ENCODE data around the gene ANXA9.

Gene ANXA9

DNA sequence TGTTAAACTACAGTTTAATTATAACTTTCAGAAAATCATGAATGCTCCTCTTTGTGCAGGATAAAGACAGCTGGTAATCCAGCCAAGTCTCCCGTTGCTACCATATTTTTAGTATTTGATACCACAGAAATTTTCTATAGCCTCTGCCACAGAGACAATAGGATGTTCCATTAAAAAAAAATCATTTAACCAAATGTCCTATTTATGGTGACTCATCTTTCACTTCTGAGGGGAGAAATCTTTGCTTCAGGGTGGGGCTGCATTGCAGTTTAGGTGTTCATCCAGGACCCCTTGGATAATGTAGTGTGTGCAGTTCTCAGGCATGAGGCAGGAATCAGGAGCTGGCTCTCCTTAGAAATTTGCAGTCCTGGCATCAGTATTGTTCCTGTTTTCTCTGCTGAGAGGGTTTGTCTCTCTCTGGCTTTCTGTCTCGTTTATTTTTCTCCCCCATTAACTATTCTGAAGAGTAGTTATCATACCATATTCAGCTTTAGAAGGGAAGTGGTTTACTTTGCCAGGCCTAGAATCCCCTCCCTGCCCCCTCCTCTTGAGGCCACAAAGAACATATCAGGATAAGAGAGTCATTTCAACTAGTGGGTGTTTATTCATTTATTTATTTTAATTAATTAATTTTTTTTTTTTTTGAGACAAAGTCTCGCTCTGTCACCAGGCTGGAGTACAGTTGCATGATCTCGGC lies 29.2 kb downstream of the ANXA9 start:
- H3K4me2 ChIP-seq (ENCODE audit: low read length) = no peak overlapping the region
- no peak overlapping the region for H3K9ac ChIP-seq (ENCODE audit: low read length)

DNA sequence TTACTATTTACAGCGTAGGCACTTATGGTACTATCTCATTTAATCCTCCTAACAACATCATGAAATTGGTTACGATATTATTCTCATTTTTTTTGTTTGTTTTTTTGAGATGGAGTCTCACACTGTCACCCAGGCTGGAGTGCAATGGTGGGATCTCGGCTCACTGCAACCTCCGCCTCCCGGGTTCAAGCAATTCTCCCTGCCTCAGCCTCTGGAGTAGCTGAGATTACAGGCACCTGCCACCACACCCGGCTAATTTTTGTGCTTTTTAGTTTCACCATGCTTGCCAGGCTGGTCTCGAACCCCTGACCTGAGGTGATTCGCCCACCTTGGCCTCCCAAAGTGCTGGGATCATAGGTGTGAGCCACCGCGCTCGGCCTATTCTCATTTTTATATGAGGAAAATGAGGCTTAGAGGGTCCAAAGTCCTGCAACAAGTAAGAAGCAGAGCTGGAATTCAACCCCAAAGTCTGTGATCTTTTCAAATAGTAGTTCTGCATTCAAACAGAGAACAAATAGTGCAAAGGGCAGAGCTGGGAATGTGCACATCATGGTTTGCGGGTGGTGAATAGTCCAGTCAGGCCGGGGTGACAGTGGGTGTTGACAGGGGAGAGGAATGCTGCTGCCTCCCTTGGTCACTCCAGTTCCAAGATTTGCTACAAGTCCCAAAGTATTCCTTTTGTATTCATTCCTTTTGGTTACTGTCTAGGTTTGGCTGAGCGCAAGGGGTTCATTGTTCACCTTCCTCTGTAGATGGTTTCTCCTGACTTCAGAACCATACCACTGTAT lies 30.8 kb downstream of the ANXA9 start:
- no peak overlapping the region for H2AFZ ChIP-seq (ENCODE audit: low read depth, low read length)
- no peaks in the 10 kb centered on the region for H3K36me3 ChIP-seq (replicated peaks; ENCODE audit: low read depth, low read length)
- peaks cover 14% of the 10 kb centered on the region; the same call in 1 of the 2 replicates for H3K79me2 ChIP-seq (ENCODE audit: low read length)
- H3K27ac ChIP-seq (ENCODE audit: low read length) = no peak overlapping the region
- peaks cover 12% of the 10 kb centered on the region for H3K4me1 ChIP-seq (ENCODE audit: low read length)
- no peak overlapping the region for H3K4me3 ChIP-seq (ENCODE audit: low read length)
- TF ChIP-seq, protein P1, sequence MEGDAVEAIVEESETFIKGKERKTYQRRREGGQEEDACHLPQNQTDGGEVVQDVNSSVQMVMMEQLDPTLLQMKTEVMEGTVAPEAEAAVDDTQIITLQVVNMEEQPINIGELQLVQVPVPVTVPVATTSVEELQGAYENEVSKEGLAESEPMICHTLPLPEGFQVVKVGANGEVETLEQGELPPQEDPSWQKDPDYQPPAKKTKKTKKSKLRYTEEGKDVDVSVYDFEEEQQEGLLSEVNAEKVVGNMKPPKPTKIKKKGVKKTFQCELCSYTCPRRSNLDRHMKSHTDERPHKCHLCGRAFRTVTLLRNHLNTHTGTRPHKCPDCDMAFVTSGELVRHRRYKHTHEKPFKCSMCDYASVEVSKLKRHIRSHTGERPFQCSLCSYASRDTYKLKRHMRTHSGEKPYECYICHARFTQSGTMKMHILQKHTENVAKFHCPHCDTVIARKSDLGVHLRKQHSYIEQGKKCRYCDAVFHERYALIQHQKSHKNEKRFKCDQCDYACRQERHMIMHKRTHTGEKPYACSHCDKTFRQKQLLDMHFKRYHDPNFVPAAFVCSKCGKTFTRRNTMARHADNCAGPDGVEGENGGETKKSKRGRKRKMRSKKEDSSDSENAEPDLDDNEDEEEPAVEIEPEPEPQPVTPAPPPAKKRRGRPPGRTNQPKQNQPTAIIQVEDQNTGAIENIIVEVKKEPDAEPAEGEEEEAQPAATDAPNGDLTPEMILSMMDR (IDR thresholded peaks at IDR 0.05; ENCODE audit: low read depth, low read length) = no peak
- TF ChIP-seq EZH2phosphoT487 (IDR thresholded peaks at IDR 0.05; ENCODE audit: low read depth) = no peak
- H3K9ac ChIP-seq (ENCODE audit: low read length) = no peak overlapping the region
- H3K27me3 ChIP-seq (ENCODE audit: low read depth, low read length) = no peaks in the 10 kb centered on the region
- H3K9me3 ChIP-seq (ENCODE audit: insufficient read depth, low read length) = no peaks in the 10 kb centered on the region
- no peaks in the 10 kb centered on the region for H4K20me1 ChIP-seq (ENCODE audit: insufficient read depth, low read length)
- no peak overlapping the region for H3K4me2 ChIP-seq (ENCODE audit: low read length)

More for the DNA sequence above, 29.2 kb downstream of the ANXA9 start:
- no peaks in the 10 kb centered on the region for H3K9me3 ChIP-seq (ENCODE audit: insufficient read depth, low read length)
- H3K27ac ChIP-seq (ENCODE audit: low read length) = no peak overlapping the region
- no peak overlapping the region for H3K4me3 ChIP-seq (ENCODE audit: low read length)
- peaks cover 25% of the 10 kb centered on the region for H3K4me1 ChIP-seq (ENCODE audit: low read length)
- H3K36me3 ChIP-seq (replicated peaks; ENCODE audit: low read depth, low read length) = no peaks in the 10 kb centered on the region
- no peaks in the 10 kb centered on the region for H3K27me3 ChIP-seq (ENCODE audit: low read depth, low read length)
- no peak for TF ChIP-seq EZH2phosphoT487 (IDR thresholded peaks at IDR 0.05; ENCODE audit: low read depth)
- TF ChIP-seq, protein P1 (IDR thresholded peaks at IDR 0.05; ENCODE audit: low read depth, low read length) = no peak
- H2AFZ ChIP-seq (ENCODE audit: low read depth, low read length) = no peak overlapping the region
- H4K20me1 ChIP-seq (ENCODE audit: insufficient read depth, low read length) = no peaks in the 10 kb centered on the region
- peaks cover 14% of the 10 kb centered on the region; the same call in 1 of the 2 replicates for H3K79me2 ChIP-seq (ENCODE audit: low read length)

DNA sequence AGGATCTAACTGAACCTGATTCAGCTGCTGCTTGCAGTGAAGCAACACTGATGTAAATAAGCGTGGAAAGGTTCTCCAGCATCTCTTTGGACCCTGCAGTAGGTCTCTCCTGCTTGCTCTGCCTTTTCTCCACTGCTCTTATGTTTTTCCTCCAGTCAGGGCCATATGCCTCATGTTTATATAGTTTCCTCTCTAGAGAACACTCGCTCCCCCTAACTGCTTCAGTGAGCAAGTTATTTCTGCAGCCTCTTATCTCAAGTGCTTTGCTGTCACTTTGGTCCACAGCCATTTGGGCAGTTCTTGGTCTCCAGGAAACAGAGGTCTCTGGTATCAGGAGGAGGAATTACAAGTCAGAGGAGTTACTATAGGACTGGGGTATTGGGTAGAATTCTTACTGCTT lies 31.4 kb downstream of the ANXA9 start:
- H3K27me3 ChIP-seq (ENCODE audit: low read depth, low read length) = no peaks in the 10 kb centered on the region
- no peak overlapping the region for H3K9ac ChIP-seq (ENCODE audit: low read length)
- H3K4me1 ChIP-seq (ENCODE audit: low read length) = peaks cover 11% of the 10 kb centered on the region
- no peaks in the 10 kb centered on the region for H3K9me3 ChIP-seq (ENCODE audit: insufficient read depth, low read length)
- H3K36me3 ChIP-seq (replicated peaks; ENCODE audit: low read depth, low read length) = peaks cover 2% of the 10 kb centered on the region
- peaks cover 12% of the 10 kb centered on the region; the same call in 1 of the 2 replicates for H3K79me2 ChIP-seq (ENCODE audit: low read length)
- no peak for TF ChIP-seq EZH2phosphoT487 (IDR thresholded peaks at IDR 0.05; ENCODE audit: low read depth)
- TF ChIP-seq, protein P1 (IDR thresholded peaks at IDR 0.05; ENCODE audit: low read depth, low read length) = no peak
- no peaks in the 10 kb centered on the region for H4K20me1 ChIP-seq (ENCODE audit: insufficient read depth, low read length)
- H3K4me3 ChIP-seq (ENCODE audit: low read length) = no peak overlapping the region
- no peak overlapping the region for H2AFZ ChIP-seq (ENCODE audit: low read depth, low read length)
- H3K27ac ChIP-seq (ENCODE audit: low read length) = no peak overlapping the region
- H3K4me2 ChIP-seq (ENCODE audit: low read length) = no peak overlapping the region

DNA sequence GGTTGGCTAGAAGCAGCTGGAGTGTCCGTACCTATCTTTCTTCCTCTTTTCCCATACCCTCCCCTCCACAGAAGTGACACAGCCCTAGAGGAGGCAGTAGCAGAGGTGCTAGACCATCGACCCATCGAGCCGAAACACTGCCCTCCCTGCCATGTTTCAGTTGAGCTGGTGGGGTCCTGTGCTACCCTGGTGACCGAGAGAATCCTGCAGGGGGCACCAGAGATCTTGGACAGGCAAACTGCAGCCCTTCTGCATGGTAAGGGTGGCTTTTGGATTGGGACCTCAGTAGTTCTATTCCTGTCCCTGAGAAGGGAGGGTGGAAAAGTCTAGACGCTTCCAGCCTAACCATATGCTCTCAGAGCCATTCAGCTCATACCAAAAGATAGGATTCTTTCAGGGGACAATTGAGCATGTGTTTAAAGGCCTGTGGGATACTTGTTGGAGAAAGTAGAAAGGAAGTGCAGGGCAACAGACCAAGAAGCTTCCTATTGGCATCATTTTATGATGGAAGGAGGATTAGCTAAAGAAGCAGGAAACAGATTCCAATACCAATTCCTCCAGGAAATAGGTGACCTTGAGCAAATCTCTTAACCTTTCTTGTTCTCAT lies 42.6 kb downstream of the ANXA9 start:
- Histone ChIP-seq H3K36me3 (replicated peaks; ENCODE audit: low read depth, low read length) (peaks cover 14% of the 10 kb centered on the region), H3K4me1 (ENCODE audit: low read length) (no peaks in the 10 kb centered on the region; the same call in 1 of the 2 replicates), H3K9ac (ENCODE audit: low read length) (no peak overlapping the region), H3K27ac (ENCODE audit: low read length) (no peak overlapping the region), H2AFZ (ENCODE audit: low read depth, low read length) (no peak overlapping the region), H3K4me2 (ENCODE audit: low read length) (peak overlapping the region; percentile 30), H3K79me2 (ENCODE audit: low read length) (no peaks in the 10 kb centered on the region), H4K20me1 (ENCODE audit: insufficient read depth, low read length) (no peaks in the 10 kb centered on the region), H3K27me3 (ENCODE audit: low read depth, low read length) (no peaks in the 10 kb centered on the region), H3K9me3 (ENCODE audit: insufficient read depth, low read length) (no peaks in the 10 kb centered on the region), H3K4me3 (ENCODE audit: low read length) (no peak overlapping the region)
- TF ChIP-seq, protein P1 (IDR thresholded peaks at IDR 0.05; ENCODE audit: low read depth, low read length) = peak; percentile 89
- no peak for TF ChIP-seq EZH2phosphoT487 (IDR thresholded peaks at IDR 0.05; ENCODE audit: low read depth)

All from OCI-LY3 (cell line).